T-helper 1 cell (primary cell): Measurements from ENCODE around the gene TGFB3.
"Not testable (repeated sequence)": the region's sequence is repeated elsewhere in the genome, so short reads cannot be mapped to it uniquely, and the experiment has no call there.

Source experiments
- DNase-seq, 5 donors: peaks; one replicate each; pipeline ENCODE4 v3.0.0-alpha.2; 2012 to 2020

TGFB3 gene

DNA sequence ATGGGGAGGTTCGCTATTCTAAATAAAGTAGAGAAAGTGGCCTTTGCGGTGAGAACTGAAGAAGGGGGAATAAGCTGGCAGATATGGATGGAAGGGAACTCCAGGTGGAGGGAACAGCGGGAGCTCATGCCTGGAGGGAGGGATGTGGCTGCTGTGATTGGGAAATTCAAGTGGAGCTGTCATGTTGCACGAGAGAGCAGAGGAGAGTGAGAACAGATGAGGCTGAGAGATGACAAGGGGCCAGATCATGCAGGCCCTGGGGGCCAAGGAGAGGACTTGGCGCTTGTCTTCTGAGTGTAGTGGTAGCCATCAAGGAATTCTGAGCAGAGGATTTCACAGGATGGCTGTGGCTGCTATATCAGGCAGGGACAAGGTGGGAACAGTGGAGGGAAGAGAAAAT is 35.0 kb downstream of the TGFB3 start:
- no peak for DNase-seq

DNA sequence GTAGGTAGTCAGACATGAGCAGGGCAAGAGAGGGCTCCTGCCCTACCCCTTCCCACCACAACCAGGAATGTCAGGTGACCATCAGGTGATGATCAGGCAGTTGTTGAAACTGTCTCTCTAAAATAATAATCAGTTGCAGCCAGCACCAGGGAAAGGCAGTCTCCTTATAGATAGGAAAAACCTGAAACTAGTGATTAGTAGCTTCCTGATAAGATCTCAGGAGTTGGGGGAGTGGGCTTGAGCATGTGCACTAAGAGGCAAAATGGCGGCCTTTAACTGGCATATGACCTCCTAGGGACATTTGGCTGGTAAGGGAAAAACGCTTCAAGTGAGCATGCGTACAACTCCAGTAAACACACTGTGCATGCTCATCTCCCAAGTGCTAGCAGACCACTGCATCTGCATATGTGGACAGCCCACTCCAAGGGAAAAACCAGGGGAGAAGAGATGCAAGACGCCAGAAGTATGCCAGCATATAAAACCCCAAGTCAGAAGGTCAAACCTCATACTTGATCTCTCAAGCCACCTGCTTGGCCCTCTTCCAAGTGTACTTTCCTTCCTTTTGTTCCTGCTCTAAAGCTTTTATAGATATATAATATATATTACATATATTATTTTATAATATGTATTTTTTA is 37.1 kb downstream of the TGFB3 start:
- no peak for DNase-seq

DNA sequence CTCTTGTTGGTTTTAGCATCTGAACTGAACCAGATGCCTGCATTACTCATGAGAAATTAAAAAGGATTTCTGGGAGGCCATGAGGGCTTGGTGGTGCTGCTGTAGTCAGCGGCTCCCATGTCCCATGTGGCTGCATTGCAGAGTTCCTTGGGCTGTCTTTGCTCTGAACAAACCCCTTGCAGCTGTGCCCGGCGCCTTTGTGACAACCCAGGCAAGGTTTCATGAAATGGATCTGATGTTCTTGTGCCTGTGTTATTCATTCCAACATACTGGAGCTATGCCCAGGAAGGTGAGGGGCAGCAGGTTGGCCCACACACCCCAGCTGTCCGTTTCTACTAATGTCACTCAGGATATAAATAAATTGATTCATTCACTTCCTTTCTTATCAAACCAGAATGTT is 40.8 kb downstream of the TGFB3 start:
- no peak for DNase-seq

DNA sequence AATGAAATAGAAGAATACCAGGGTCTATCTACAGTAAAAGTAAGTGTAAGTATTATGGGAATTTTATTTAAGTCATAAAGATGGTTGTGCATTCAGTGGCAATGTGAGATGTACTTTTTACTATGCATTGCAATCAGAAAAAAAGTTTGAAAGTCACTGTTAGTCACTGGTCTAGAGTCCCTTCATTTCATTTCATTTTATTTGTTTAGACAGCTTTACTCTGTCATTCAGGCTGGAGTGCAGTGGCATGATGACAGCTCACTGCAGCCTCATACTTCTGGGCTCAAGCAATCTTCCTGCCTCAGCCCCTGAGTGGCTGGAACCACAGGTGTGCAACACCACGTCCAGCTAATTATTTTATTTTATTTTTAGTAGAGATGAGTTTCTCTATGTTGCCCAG is 42.6 kb downstream of the TGFB3 start:
- DNase-seq: no peak

DNA sequence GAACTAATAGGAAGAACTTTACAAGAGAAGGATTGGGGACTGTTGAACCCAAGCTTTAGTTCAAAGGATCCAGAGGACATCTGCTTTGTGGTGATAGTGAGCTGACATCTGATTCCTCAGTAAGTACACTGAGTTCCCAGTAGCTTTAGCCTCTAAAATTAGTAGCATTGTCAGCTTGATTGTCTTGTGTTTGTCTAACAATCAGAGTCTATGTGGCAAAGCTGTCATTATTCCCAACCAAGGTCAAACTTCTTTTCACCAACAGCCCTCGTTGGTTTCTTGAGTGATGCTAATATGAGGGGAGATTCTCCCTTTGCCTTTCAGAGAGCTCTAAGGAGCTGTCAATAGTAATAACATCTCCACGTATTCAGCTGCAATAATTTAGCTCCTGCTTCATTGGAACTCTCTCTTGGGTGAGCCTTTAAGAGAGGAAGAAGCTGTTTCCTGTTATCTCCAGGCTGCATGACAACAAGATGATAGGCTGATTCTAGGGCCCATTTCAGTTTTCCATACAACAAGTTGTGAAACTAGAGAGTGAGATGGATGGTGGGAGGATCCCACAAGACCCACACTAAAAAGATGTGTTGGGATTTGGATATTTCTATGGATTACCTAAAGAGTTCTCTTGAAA is 46.7 kb downstream of the TGFB3 start:
- DNase-seq: no peak

- no peak for DNase-seq
Measured at GRCh38 chr14:75933712-75934296, 48.0 kb downstream of the TGFB3 start.

GRCh38 chr14:75928690-75929181 is 53.1 kb downstream of the TGFB3 start:
- DNase-seq: no peak

- no peak for DNase-seq
Measured at GRCh38 chr14:75927564-75928087, 54.2 kb downstream of the TGFB3 start.

DNA sequence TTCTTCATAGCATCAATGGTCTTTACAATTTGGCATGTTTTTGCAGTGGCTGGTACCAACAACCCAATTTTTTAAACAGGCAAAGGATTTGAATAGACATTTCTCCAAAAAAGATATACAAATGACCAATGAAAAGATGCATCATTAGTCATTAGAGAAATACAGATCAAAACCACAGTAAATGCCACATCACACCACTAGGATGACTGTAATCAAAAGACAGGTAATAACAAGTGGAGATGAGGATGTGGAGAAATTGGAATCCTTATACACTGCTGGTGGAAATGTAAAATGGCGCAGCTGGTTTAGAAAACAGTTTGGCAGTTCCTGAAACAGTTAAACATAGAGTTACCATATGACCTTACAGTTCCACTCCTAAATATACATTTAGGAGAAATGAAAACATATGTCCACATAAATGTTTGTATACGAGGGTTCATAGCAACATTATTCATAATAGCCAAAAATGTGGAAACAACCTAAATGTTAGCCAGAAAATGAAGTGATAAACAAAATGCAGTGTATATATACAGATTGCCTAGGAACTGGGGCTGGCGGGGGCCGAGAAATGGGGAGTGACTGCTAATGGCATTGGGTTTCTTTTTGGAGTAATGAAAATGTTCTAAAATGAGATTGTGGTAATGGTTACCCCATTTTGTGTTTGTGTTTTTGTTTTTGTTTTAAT is 55.2 kb downstream of the TGFB3 start:
- DNase-seq: no peak

GRCh38 chr14:75925141-75925840 is 56.5 kb downstream of the TGFB3 start:
- not testable (repeated sequence) for DNase-seq

DNA sequence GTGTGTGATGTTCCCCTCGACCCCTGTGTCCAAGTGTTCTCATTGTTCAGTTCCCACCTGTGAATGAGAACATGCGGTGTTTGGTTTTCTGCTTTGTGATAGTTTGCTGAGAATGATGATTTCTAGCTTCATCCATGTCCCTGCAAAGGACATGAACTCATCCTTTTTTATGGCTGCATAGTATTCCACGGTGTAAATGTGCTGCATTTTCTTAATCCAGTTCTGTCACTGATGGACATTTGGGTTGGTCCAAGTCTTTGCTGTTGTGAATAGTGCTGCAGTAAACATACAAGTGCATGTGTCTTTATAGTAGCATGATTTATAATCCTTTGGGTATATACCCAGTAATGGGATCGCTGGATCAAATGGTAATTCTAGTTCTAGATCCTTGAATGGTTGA is 61.4 kb downstream of the TGFB3 start:
- DNase-seq: not testable (repeated sequence)

- no peak for DNase-seq
Measured at GRCh38 chr14:75917946-75918335, 63.9 kb downstream of the TGFB3 start.

DNA sequence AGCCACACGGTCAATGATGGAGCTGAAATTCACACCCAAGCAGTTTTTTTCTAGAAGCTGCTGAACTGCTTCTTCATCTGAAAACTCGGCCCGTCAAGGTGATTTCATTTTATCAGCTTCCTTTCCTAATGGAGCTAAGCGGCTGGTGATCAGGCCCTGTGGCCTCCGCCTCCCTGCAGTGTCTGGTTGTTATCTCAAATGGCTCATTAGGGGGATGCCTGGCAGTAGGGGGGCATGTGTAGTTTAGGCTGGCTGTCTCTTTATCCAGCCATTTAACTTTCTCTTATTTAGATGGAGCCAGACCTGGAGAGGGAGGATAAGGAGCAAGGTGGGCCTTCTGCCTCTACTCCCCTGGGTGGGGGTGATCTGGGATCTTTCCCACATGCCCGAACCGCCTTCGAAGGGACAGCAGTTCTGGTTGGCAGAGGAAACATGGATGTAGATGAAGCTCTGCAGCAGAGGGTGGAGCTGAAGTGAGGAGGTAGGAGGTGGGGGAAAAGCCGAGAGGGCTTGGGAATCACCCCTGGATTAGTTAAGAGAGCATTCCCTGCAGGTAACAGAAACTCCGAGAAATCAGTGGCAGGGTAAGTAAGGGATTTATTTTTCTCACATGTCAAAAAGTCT is 64.4 kb downstream of the TGFB3 start:
- no peak for DNase-seq

GRCh38 chr14:75915045-75915444 is 66.8 kb downstream of the TGFB3 start:
- DNase-seq: no peak

GRCh38 chr14:75913183-75913582 is 68.6 kb downstream of the TGFB3 start:
- DNase-seq: no peak

DNA sequence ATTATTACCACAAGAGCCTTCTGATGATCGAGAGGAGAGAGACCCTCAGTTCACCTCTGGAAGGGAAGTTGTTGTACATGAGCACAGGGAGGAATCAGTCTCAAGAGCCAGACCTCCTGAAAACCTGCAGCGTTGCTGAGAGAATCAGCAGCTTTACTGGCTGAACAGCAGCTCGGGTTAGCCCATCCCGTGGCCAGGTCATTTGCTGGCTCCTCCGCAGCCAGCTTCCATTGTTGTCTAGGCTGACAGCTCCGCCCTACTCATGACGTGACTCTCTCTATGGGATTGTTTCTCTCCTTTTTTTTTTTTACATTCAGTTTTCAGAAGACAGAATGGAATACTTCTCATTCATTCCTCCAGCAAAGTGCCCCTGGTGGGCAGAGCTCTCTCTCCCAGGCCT is 69.9 kb downstream of the TGFB3 start:
- no peak for DNase-seq

DNA sequence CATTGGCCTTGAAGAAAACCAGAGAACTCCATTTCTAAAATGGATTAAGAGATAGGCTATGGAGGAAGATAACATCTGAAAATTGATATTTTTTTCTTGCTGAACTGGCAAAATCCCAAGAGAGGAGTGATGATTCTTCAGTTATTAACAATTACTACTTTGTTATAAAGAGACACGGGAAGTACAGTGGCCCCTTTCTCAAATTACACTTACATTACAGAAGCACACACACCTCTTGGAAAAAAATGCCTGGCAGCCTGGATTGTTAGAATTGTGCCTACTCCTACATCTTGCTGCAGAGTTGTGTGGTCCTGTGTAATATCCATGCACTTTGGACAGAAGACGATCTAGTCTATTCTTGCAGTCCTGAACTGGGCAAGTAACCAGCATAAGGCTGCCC is 71.7 kb downstream of the TGFB3 start:
- no peak for DNase-seq

- no peak for DNase-seq
Measured at GRCh38 chr14:75909630-75910029, 72.2 kb downstream of the TGFB3 start.
